ENCODE data around the gene SLC24A1.

- no peak for TF ChIP-seq CTCF (IDR thresholded peaks at IDR 0.05 in 2 of 3, conservative IDR thresholded peaks at IDR 0.05 in 1 of 3; ENCODE audit: control insufficient read depth in 2 of 3, extremely low read depth in 1 of 3, insufficient read depth in 1 of 3, low read depth in 3 of 3, low read length in 3 of 3)
- TF ChIP-seq E2F8 (IDR thresholded peaks at IDR 0.05; ENCODE audit: low read depth, partially characterized antibody), result no peak
- no peak for TF ChIP-seq POLR2AphosphoS5 (IDR thresholded peaks at IDR 0.05; ENCODE audit: low read length)
- TF ChIP-seq WRNIP1 (IDR thresholded peaks at IDR 0.05; ENCODE audit: borderline replicate concordance, low read depth, low read length), result no peak
- no peak for TF ChIP-seq REST (IDR thresholded peaks at IDR 0.05; ENCODE audit: low read depth, low read length)
- TF ChIP-seq ETV6 (conservative IDR thresholded peaks at IDR 0.05 in 1 of 2, IDR thresholded peaks at IDR 0.05 in 1 of 2; ENCODE audit: borderline replicate concordance in 1 of 2, low read depth in 1 of 2), result no peak
- TF ChIP-seq TAF1 (IDR thresholded peaks at IDR 0.05; ENCODE audit: borderline replicate concordance, low read depth, low read length), result no peak
- TF ChIP-seq RFX5 (IDR thresholded peaks at IDR 0.05; ENCODE audit: low read depth, low read length), result no peak
- TF ChIP-seq CHD4 (IDR thresholded peaks at IDR 0.05), result no peak
- TF ChIP-seq FOXM1 (IDR thresholded peaks at IDR 0.05; ENCODE audit: low read depth, low read length), result no peak
- no peak for TF ChIP-seq ZBTB4 (CRISPR knock-in tag; IDR thresholded peaks at IDR 0.05)
- TF ChIP-seq MEF2A (IDR thresholded peaks at IDR 0.05; ENCODE audit: insufficient read depth, low read depth, low read length), result no peak
- TF ChIP-seq CEBPZ (IDR thresholded peaks at IDR 0.05; ENCODE audit: low read depth, low read length), result no peak
Measured at GRCh38 chr15:65633752-65634151, 12.0 kb downstream of the SLC24A1 start.
